Measurements from ENCODE around the gene FZD7.

GRCh38 chr2:202044777-202045176, 11.1 kb downstream of the FZD7 start:
- TF ChIP-seq CTCF (IDR thresholded peaks at IDR 0.05) (no peak), POLR2A (IDR thresholded peaks at IDR 0.05) (no peak), POLR2AphosphoS5 (IDR thresholded peaks at IDR 0.05) (no peak)
